HCT116 (cell line): ENCODE data around the gene HPS5. TPM values are rescaled to one million over a fixed set of nuclear protein-coding genes. Genes with fewer than 3 reads are reported as not detected.

ENCODE experiments used
- ATAC-seq: fragments of 200-7000 bp; cut with Tn5 transposase; 2 replicates; pipeline ENCODE4 v1.9.1; 2020; ENCODE audit warnings: mild to moderate bottlenecking, moderate library complexity
- BruUV-seq: library from RNA; stranded (reverse); fragments of 400-500 nt; replicated peaks from 2 replicates; lab custom pipeline; 2021; lab: Mats Ljungman, UMichigan
- CTCF ChIA-PET: fragments of 300-600 bp; sonication (Branson Sonifier 250); formaldehyde crosslinking; loops from one replicate; lab custom pipeline; 2021; ENCODE audit warnings: antibody characterized with exemption; lab: Charles Lee
- POLR2A ChIA-PET: fragments of 300-600, 350-600 bp; sonication (Branson Sonifier 250); formaldehyde crosslinking; loops from one replicate; lab custom pipeline; 2021; ENCODE audit warnings: antibody characterized with exemption; lab: Charles Lee
- RAD21 ChIA-PET, 2 experiments: fragments of 300-600 bp; sonication (Branson Sonifier 250); formaldehyde crosslinking; loops; one replicate each; lab custom pipeline; 2023; ENCODE audit warnings: low total read pairs in 2 of 2; ENCODE audit not compliant: uncharacterized antibody in 2 of 2, unreplicated experiment in 2 of 2, low non-redundant PET in 1 of 2; lab: Charles Lee
- DNase-seq: peaks from one replicate; pipeline ENCODE4 v3.0.0-alpha.2; 2010; ENCODE audit warnings: low read depth, low spot score
- H2AFZ ChIP-seq: fragments of 200-600 bp; shearing (Covaris generic), sonication (generic); 2 replicates; pipeline ENCODE4 v1.6.1; 2017; ENCODE audit warnings: low read depth, mixed run types, mixed read lengths, antibody characterized with exemption, low read length; ENCODE audit not compliant: poor library complexity, severe bottlenecking
- H3K27ac ChIP-seq: 2 replicates; pipeline ENCODE4 v1.5.1; 2012; ENCODE audit warnings: low read depth, low read length
- H3K27me3 ChIP-seq: fragments of 200-600 bp; sonication (generic); 2 replicates; pipeline ENCODE4 v1.6.1; 2016; ENCODE audit warnings: mixed run types, low read length, mixed read lengths; ENCODE audit not compliant: insufficient read depth
- H3K36me3 ChIP-seq, 2 experiments: fragments of 200-500 bp in 1 of 2; fragments of 200-600 bp in 1 of 2; sonication (Bioruptor generic) in 1 of 2; sonication (generic) in 1 of 2; 2 replicates each; pipeline versions ENCODE4 v1.5.1 to v1.6.1; 2014 to 2016; ENCODE audit warnings: low read length in 2 of 2, inconsistent platforms in 1 of 2, mixed read lengths in 1 of 2, mixed run types in 1 of 2; ENCODE audit not compliant: insufficient read depth in 2 of 2, control insufficient read depth in 1 of 2
- H3K4me1 ChIP-seq, 2 experiments: fragments of 200-600 bp in 1 of 2; sonication (generic) in 1 of 2; 2 replicates each; pipeline versions ENCODE4 v1.5.1 to v1.6.1; 2012 to 2017; ENCODE audit warnings: low read length in 2 of 2, inconsistent platforms in 1 of 2, mild to moderate bottlenecking in 1 of 2, mixed read lengths in 1 of 2, mixed run types in 1 of 2, moderate library complexity in 1 of 2; ENCODE audit not compliant: insufficient read depth in 2 of 2, control insufficient read depth in 1 of 2
- H3K4me2 ChIP-seq: fragments of 200-600 bp; sonication (generic); 2 replicates; pipeline ENCODE4 v1.6.1; 2017; ENCODE audit warnings: mixed run types, low read length, mixed read lengths
- H3K4me3 ChIP-seq, 2 experiments: fragments of 200-600 bp in 1 of 2; sonication (generic) in 1 of 2; replicated peaks in 1 of 2; 2 replicates each; pipeline ENCODE4 v1.5.1; 2011 to 2016; ENCODE audit warnings: low read length in 2 of 2, control low read depth in 1 of 2, low read depth in 1 of 2, mild to moderate bottlenecking in 1 of 2, mixed read lengths in 1 of 2, mixed run types in 1 of 2
- H3K79me2 ChIP-seq: fragments of 200-600 bp; sonication (generic); 2 replicates; pipeline ENCODE4 v1.6.1; 2017; ENCODE audit warnings: mild to moderate bottlenecking, mixed run types, low read length, moderate library complexity, mixed read lengths; ENCODE audit not compliant: insufficient read depth
- H3K9ac ChIP-seq: fragments of 200-600 bp; sonication (generic); 2 replicates; pipeline ENCODE4 v1.6.1; 2016; ENCODE audit warnings: low read length, mixed read lengths
- H3K9me2 ChIP-seq: fragments of 200-600 bp; sonication (generic), shearing (Covaris generic); 2 replicates; pipeline ENCODE4 v1.6.1; 2017; ENCODE audit warnings: mixed run types, mild to moderate bottlenecking, moderate library complexity; ENCODE audit not compliant: insufficient read depth
- H3K9me3 ChIP-seq, 2 experiments: fragments of 200-500 bp in 1 of 2; fragments of 200-600 bp in 1 of 2; sonication (Bioruptor generic) in 1 of 2; sonication (generic) in 1 of 2; 2 replicates each; pipeline ENCODE4 v1.6.1; 2014 to 2017; ENCODE audit warnings: low read length in 2 of 2, mixed read lengths in 2 of 2, inconsistent platforms in 1 of 2, low read depth in 1 of 2, mild to moderate bottlenecking in 1 of 2, mixed run types in 1 of 2, moderate library complexity in 1 of 2; ENCODE audit not compliant: control insufficient read depth in 1 of 2, insufficient read depth in 1 of 2
- H4K20me1 ChIP-seq: fragments of 200-600 bp; sonication (generic), shearing (Covaris generic); 2 replicates; pipeline ENCODE4 v1.6.1; 2017; ENCODE audit warnings: mixed run types, mild to moderate bottlenecking, moderate library complexity; ENCODE audit not compliant: insufficient read depth
- CTCF ChIP-seq, 3 experiments: fragments of 200-600 bp in 1 of 3; sonication (generic) in 1 of 3; IDR thresholded peaks in 2 of 3; conservative IDR thresholded peaks in 1 of 3; 2 replicates each; pipeline ENCODE4 v1.5.1; 2012 to 2017; ENCODE audit warnings: low read depth in 2 of 3, low read length in 2 of 3, antibody characterized with exemption in 1 of 3, borderline replicate concordance in 1 of 3, control low read depth in 1 of 3, mild to moderate bottlenecking in 1 of 3, mixed read lengths in 1 of 3, mixed run types in 1 of 3, moderate library complexity in 1 of 3; ENCODE audit not compliant: insufficient read depth in 1 of 3
- EZH2 ChIP-seq: fragments of 200-600 bp; sonication (generic); IDR thresholded peaks from 2 replicates; pipeline ENCODE4 v1.6.1; 2017; ENCODE audit warnings: antibody characterized with exemption, mixed run types
- FOSL1 ChIP-seq: IDR thresholded peaks from 2 replicates; pipeline ENCODE4 v1.6.1; 2012; ENCODE audit warnings: low read depth
- JUND ChIP-seq: IDR thresholded peaks from 2 replicates; pipeline ENCODE4 v1.6.1; 2012
- POLR2A ChIP-seq: IDR thresholded peaks from 2 replicates; pipeline ENCODE4 v1.7.0; 2011; ENCODE audit warnings: borderline replicate concordance; ENCODE audit not compliant: insufficient read depth, insufficient read length; ENCODE audit errors: extremely low read depth
- POLR2AphosphoS5 ChIP-seq: IDR thresholded peaks from 2 replicates; pipeline ENCODE4 v1.6.1; 2011; ENCODE audit warnings: mild to moderate bottlenecking, low read depth, low read length, moderate library complexity
- SRF ChIP-seq: IDR thresholded peaks from 2 replicates; pipeline ENCODE4 v1.6.1; 2012; ENCODE audit warnings: low read depth
- ZBTB33 ChIP-seq: IDR thresholded peaks from 2 replicates; pipeline ENCODE4 v1.6.1; 2011; ENCODE audit warnings: mild to moderate bottlenecking, low read length, moderate library complexity; ENCODE audit not compliant: insufficient replicate concordance; ENCODE audit errors: extremely low read depth
- intact Hi-C: fragments of 100-400 bp; cut with micrococcal nuclease; formaldehyde crosslinking; loops from 2 replicates; pipeline ENCODE4 v1.10.0; 2022
- total RNA-seq: library from RNA; stranded (reverse); gene quantifications from one replicate; pipeline ENCODE4 v1.2.1, GENCODE V29; 2021; ENCODE audit not compliant: unreplicated experiment

The HPS5 gene
- total RNA-seq, 1 experiment from 2014 or later: 19.6 TPM

GRCh38 chr11:18320617-18321016 is 1.3 kb downstream of the HPS5 start:
- RAD21 ChIA-PET: no interaction called here
- H3K4me2 ChIP-seq: peak overlapping the region; percentile 86
- H3K36me3 ChIP-seq: no peaks in the 10 kb centered on the region; a peak in 1 of 4 replicates
- CTCF ChIA-PET: no interaction called here
- ATAC-seq: no peak
- H3K9me2 ChIP-seq: no peaks in the 10 kb centered on the region
- H4K20me1 ChIP-seq: no peaks in the 10 kb centered on the region
- H3K4me1 ChIP-seq: peaks cover 9 to 21% of the 10 kb centered on the region in 2 experiments; a peak in 3 of 4 replicates
- H3K9me3 ChIP-seq: no peaks in the 10 kb centered on the region
- H3K27ac ChIP-seq: no peak overlapping the region
- TF ChIP-seq ZBTB33: no peak
- no peak for TF ChIP-seq FOSL1
- no peak for TF ChIP-seq CTCF (IDR thresholded peaks at IDR 0.05 in 2 of 3, conservative IDR thresholded peaks at IDR 0.05 in 1 of 3; ENCODE audit: borderline replicate concordance in 1 of 3, insufficient read depth in 1 of 3, low read depth in 2 of 3, low read length in 2 of 3)
- no peak for TF ChIP-seq POLR2AphosphoS5
- no peak for TF ChIP-seq EZH2
- no peak for TF ChIP-seq POLR2A
- no peak for TF ChIP-seq JUND
- no peak for TF ChIP-seq SRF
- TF ChIP-seq, all 23 proteins: peak for 0
- Histone ChIP-seq H3K79me2 (peaks cover 87% of the 10 kb centered on the region), H3K27me3 (no peaks in the 10 kb centered on the region), H3K9ac (no peak overlapping the region), H3K4me3 (peak overlapping the region; percentile 60 to 82; a peak in 2 of 4 replicates), H2AFZ (no peak overlapping the region)
- DNase-seq: no peak
- BruUV-seq: no TSS peak
- intact Hi-C loops: loop anchor here (10.0 kb wide), 1 partner anchor 204 kb away; the partner anchor contains the start of gene TSG101
- POLR2A ChIA-PET: interaction anchor here (1.4 to 3.8 kb wide), 3 partner anchors 21 to 75 kb away, joined by 3 to 12 read pairs (median 7); no protein-coding TSS in a partner anchor
